ENCODE measurements around the gene NEUROG1. TPM values are rescaled to one million over a fixed set of nuclear protein-coding genes. Genes with fewer than 3 reads are reported as not detected.
A peak's percentile ranks its signal among the peaks of the same experiment; 100 is the strongest.

Gene NEUROG1
- total RNA-seq, 1 donor from 2014 or later, result not detected

GRCh38 chr5:135521964-135522363 is 13.8 kb downstream of the NEUROG1 start:
- no peaks in the 10 kb centered on the region for H3K4me1 ChIP-seq
- H3K27ac ChIP-seq, result no peak overlapping the region
- intact Hi-C loops (cut with DNase I), result no loop called here
- H3K4me3 ChIP-seq, result no peak overlapping the region
- H3K36me3 ChIP-seq, result no peaks in the 10 kb centered on the region
- no peaks in the 10 kb centered on the region for H3K9me3 ChIP-seq
- no peak for DNase-seq (ENCODE audit: low spot score in 2 of 2)
- TF ChIP-seq, protein P1, sequence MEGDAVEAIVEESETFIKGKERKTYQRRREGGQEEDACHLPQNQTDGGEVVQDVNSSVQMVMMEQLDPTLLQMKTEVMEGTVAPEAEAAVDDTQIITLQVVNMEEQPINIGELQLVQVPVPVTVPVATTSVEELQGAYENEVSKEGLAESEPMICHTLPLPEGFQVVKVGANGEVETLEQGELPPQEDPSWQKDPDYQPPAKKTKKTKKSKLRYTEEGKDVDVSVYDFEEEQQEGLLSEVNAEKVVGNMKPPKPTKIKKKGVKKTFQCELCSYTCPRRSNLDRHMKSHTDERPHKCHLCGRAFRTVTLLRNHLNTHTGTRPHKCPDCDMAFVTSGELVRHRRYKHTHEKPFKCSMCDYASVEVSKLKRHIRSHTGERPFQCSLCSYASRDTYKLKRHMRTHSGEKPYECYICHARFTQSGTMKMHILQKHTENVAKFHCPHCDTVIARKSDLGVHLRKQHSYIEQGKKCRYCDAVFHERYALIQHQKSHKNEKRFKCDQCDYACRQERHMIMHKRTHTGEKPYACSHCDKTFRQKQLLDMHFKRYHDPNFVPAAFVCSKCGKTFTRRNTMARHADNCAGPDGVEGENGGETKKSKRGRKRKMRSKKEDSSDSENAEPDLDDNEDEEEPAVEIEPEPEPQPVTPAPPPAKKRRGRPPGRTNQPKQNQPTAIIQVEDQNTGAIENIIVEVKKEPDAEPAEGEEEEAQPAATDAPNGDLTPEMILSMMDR (IDR thresholded peaks at IDR 0.05), result no peak
- H3K27me3 ChIP-seq, result no peaks in the 10 kb centered on the region

DNA sequence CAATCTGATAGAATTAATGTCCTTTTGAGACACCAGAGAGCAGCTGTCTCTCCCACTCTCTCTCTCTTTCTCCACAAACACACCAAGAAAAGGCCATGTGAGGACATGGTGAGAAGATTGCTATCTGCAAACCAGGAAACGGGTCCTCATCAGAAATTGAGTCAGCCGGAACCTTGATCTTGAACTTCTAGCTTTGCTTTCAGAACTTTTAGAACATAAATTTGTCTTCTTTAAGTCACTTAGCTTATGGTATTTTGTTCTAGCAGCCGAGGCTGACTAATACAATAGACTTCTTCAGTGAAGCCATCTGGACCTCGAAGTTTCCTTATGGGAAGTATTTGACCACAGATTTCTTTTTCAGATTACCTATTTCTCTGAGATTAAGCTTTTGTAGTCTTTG is 18.1 kb downstream of the NEUROG1 start:
- peak in 1 of 2 donors; percentile 2 for DNase-seq (ENCODE audit: low spot score in 2 of 2)
- Histone ChIP-seq H3K4me3 (no peak overlapping the region), H3K9me3 (no peaks in the 10 kb centered on the region), H3K4me1 (no peaks in the 10 kb centered on the region), H3K36me3 (no peaks in the 10 kb centered on the region), H3K27me3 (no peaks in the 10 kb centered on the region), H3K27ac (no peak overlapping the region)
- intact Hi-C loops (cut with DNase I), result no loop called here
- TF ChIP-seq, protein P1 (IDR thresholded peaks at IDR 0.05), result no peak

- intact Hi-C loops (cut with DNase I), result no loop called here
- Histone ChIP-seq H3K4me1 (no peaks in the 10 kb centered on the region), H3K4me3 (no peak overlapping the region), H3K27me3 (no peaks in the 10 kb centered on the region), H3K9me3 (no peaks in the 10 kb centered on the region), H3K36me3 (no peaks in the 10 kb centered on the region), H3K27ac (no peak overlapping the region)
- no peak for DNase-seq (ENCODE audit: low spot score in 2 of 2)
- TF ChIP-seq, protein P1 (IDR thresholded peaks at IDR 0.05), result no peak
Measured at GRCh38 chr5:135514116-135514515, 21.6 kb downstream of the NEUROG1 start.

- Histone ChIP-seq H3K4me1 (no peaks in the 10 kb centered on the region), H3K4me3 (no peak overlapping the region), H3K27ac (no peak overlapping the region), H3K27me3 (no peaks in the 10 kb centered on the region), H3K36me3 (no peaks in the 10 kb centered on the region), H3K9me3 (no peaks in the 10 kb centered on the region)
- DNase-seq (ENCODE audit: low spot score in 2 of 2), result no peak
- TF ChIP-seq, protein P1 (IDR thresholded peaks at IDR 0.05), result no peak
- intact Hi-C loops (cut with DNase I), result no loop called here
Measured at GRCh38 chr5:135511761-135512575, 23.8 kb downstream of the NEUROG1 start.

GRCh38 chr5:135509995-135510394 is 25.8 kb downstream of the NEUROG1 start:
- H3K36me3 ChIP-seq, result no peaks in the 10 kb centered on the region
- no peak for DNase-seq (ENCODE audit: low spot score in 2 of 2)
- no peak overlapping the region for H3K27ac ChIP-seq
- TF ChIP-seq, protein P1 (IDR thresholded peaks at IDR 0.05), result no peak
- H3K4me1 ChIP-seq, result no peaks in the 10 kb centered on the region
- no peaks in the 10 kb centered on the region for H3K9me3 ChIP-seq
- intact Hi-C loops (cut with DNase I), result no loop called here
- no peaks in the 10 kb centered on the region for H3K27me3 ChIP-seq
- no peak overlapping the region for H3K4me3 ChIP-seq

Data from ascending aorta (tissue), 2 donors.